Anterior cingulate cortex (tissue), 58 donors: ENCODE measurements around the gene DNAJA3.
A peak's percentile ranks its signal among the peaks of the same experiment; 100 is the strongest.

Experiments
- DNase-seq, 58 donors: peaks; one replicate each; lab custom pipeline; 2025; lab: John Stamatoyannopoulos, UW

DNAJA3 gene

GRCh38 chr16:4404247-4404966 lies 21.3 kb upstream of the DNAJA3 start:
- DNase-seq = peak in 14 of 58 donors; percentile 10 to 44 (median 21)

- no peak for DNase-seq
Observed at GRCh38 chr16:4404967-4405696, 20.5 kb upstream of the DNAJA3 start.

- DNase-seq = no peak
Observed at GRCh38 chr16:4407543-4408322, 17.9 kb upstream of the DNAJA3 start.

GRCh38 chr16:4408323-4408690 lies 17.4 kb upstream of the DNAJA3 start:
- DNase-seq = no peak

- peak in 17 of 58 donors; percentile 7 to 59 (median 34) for DNase-seq
Observed at GRCh38 chr16:4409081-4409932, 16.4 kb upstream of the DNAJA3 start.

GRCh38 chr16:4410335-4411075 lies 15.2 kb upstream of the DNAJA3 start:
- peak in 43 of 58 donors; percentile 10 to 81 (median 49) for DNase-seq

GRCh38 chr16:4411684-4412083 lies 14.0 kb upstream of the DNAJA3 start:
- DNase-seq = peak; percentile 35 to 97 (median 86)

- peak in 1 of 58 donors; percentile 45 for DNase-seq
Observed at GRCh38 chr16:4412159-4412558, 13.5 kb upstream of the DNAJA3 start.

- DNase-seq = no peak
Observed at GRCh38 chr16:4412854-4413253, 12.8 kb upstream of the DNAJA3 start.

- DNase-seq = no peak
Observed at GRCh38 chr16:4414187-4414917, 11.3 kb upstream of the DNAJA3 start.

- peak in 46 of 58 donors; percentile 15 to 75 (median 44) for DNase-seq
Observed at GRCh38 chr16:4415538-4416199, 10.0 kb upstream of the DNAJA3 start.

- DNase-seq = peak; percentile 70 to 99 (median 96)
Observed at GRCh38 chr16:4416200-4417032, 9.3 kb upstream of the DNAJA3 start, which contains the start of gene CORO7. Gene CORO7, minus strand, starts transcription at chr16:4416596. Its CDS starts 78 bp downstream, at chr16:4416518.

GRCh38 chr16:4419402-4419959 lies 6.2 kb upstream of the DNAJA3 start:
- DNase-seq = no peak

- DNase-seq = no peak
Observed at GRCh38 chr16:4420505-4421105, 5.1 kb upstream of the DNAJA3 start.

GRCh38 chr16:4426021-4426684 lies 485 bp downstream of the DNAJA3 start:
- DNase-seq = no peak
